GM18517 (cell line): ENCODE data around the gene SDF4.

Source experiments
- ATAC-seq: cut with Tn5 transposase; IDR thresholded peaks from one replicate; pipeline ENCODE4 v1.9.1; 2021; ENCODE audit warnings: mild to moderate bottlenecking, moderate library complexity; ENCODE audit not compliant: unreplicated experiment

The SDF4 gene

GRCh38 chr1:1215080-1215676 lies 16.6 kb downstream of the SDF4 start:
- ATAC-seq: no peak

- ATAC-seq: no peak
Observed at GRCh38 chr1:1213345-1214265, 18.2 kb downstream of the SDF4 start, which contains the start of gene TNFRSF4. TSS of gene TNFRSF4 (minus strand) at chr1:1214153. CDS start at chr1:1214127, 26 bp downstream.

GRCh38 chr1:1212780-1213344 lies 18.9 kb downstream of the SDF4 start:
- no peak for ATAC-seq

- no peak for ATAC-seq
Observed at GRCh38 chr1:1211541-1212441, 20.0 kb downstream of the SDF4 start.

- no peak for ATAC-seq
Observed at GRCh38 chr1:1210726-1211540, 20.9 kb downstream of the SDF4 start.

- no peak for ATAC-seq
Observed at GRCh38 chr1:1208713-1209433, 22.9 kb downstream of the SDF4 start.

GRCh38 chr1:1207571-1207892 lies 24.3 kb downstream of the SDF4 start:
- no peak for ATAC-seq

- ATAC-seq: no peak
Observed at GRCh38 chr1:1206966-1207531, 24.8 kb downstream of the SDF4 start.

GRCh38 chr1:1206376-1206965 lies 25.3 kb downstream of the SDF4 start, which contains the start of gene TNFRSF18:
TSS of gene TNFRSF18 (minus strand) at chr1:1206592. CDS start at chr1:1206571, 21 bp downstream.
- no peak for ATAC-seq

GRCh38 chr1:1205769-1206375 lies 25.9 kb downstream of the SDF4 start:
- ATAC-seq: no peak

- ATAC-seq: no peak
Observed at GRCh38 chr1:1204998-1205768, 26.6 kb downstream of the SDF4 start.

- no peak for ATAC-seq
Observed at GRCh38 chr1:1204425-1204920, 27.3 kb downstream of the SDF4 start.

GRCh38 chr1:1203561-1204424 lies 28.0 kb downstream of the SDF4 start:
- ATAC-seq: no peak

GRCh38 chr1:1202831-1203560 lies 28.8 kb downstream of the SDF4 start:
- no peak for ATAC-seq

- no peak for ATAC-seq
Observed at GRCh38 chr1:1200876-1201810, 30.7 kb downstream of the SDF4 start.
